Neuronal stem cell (in vitro differentiated cells): ENCODE data around the gene SPHK2.
A peak's percentile ranks its signal among the peaks of the same experiment; 100 is the strongest.

Experiments used
- DNase-seq: peaks from one replicate; pipeline ENCODE4 v3.0.0-alpha.2; 2013; ENCODE audit warnings: low spot score
- H2AFZ ChIP-seq: one replicate; pipeline ENCODE4 v1.6.1; 2013; ENCODE audit warnings: mild to moderate bottlenecking, low read length, inconsistent platforms
- H2AK5ac ChIP-seq: 2 replicates; pipeline ENCODE4 v1.6.1; 2013; ENCODE audit warnings: low read depth, mild to moderate bottlenecking, inconsistent platforms, low read length, moderate library complexity, mixed read lengths
- H2BK120ac ChIP-seq: 2 replicates; pipeline ENCODE4 v1.6.1; 2013; ENCODE audit warnings: low read depth, mild to moderate bottlenecking, inconsistent platforms, low read length, moderate library complexity, mixed read lengths
- H2BK12ac ChIP-seq: one replicate; pipeline ENCODE4 v1.6.1; 2013; ENCODE audit warnings: low read length, inconsistent platforms
- H2BK15ac ChIP-seq: 2 replicates; pipeline ENCODE4 v1.6.1; 2013; ENCODE audit warnings: mild to moderate bottlenecking, low read length, inconsistent platforms, mixed read lengths
- H2BK5ac ChIP-seq: one replicate; pipeline ENCODE4 v1.6.1; 2013; ENCODE audit warnings: inconsistent platforms, mild to moderate bottlenecking, low read length, moderate library complexity
- H3K14ac ChIP-seq: one replicate; pipeline ENCODE4 v1.6.1; 2013; ENCODE audit warnings: low read length, inconsistent platforms
- H3K18ac ChIP-seq: 2 replicates; pipeline ENCODE4 v1.6.1; 2013; ENCODE audit warnings: low read length, inconsistent platforms
- H3K23ac ChIP-seq: 2 replicates; pipeline ENCODE4 v1.6.1; 2013; ENCODE audit warnings: low read depth, mild to moderate bottlenecking, mixed read lengths, low read length, inconsistent platforms; ENCODE audit not compliant: poor library complexity
- H3K27ac ChIP-seq: replicated peaks from 3 replicates; pipeline ENCODE4 v1.5.1; 2013; ENCODE audit warnings: low read length, inconsistent platforms
- H3K27me3 ChIP-seq, 3 experiments: 2 replicates each; pipeline ENCODE4 v1.6.1; 2013; ENCODE audit warnings: low read length in 3 of 3, mild to moderate bottlenecking in 2 of 3, inconsistent platforms in 1 of 3, low read depth in 1 of 3, mixed read lengths in 1 of 3, moderate library complexity in 1 of 3; ENCODE audit not compliant: control insufficient read depth in 3 of 3, insufficient read depth in 3 of 3
- H3K36me3 ChIP-seq, 2 donors: replicated peaks in 1 of 2; 2 replicates each; pipeline ENCODE4 v1.6.1; 2013; ENCODE audit warnings: low read length in 2 of 2; ENCODE audit not compliant: control insufficient read depth in 2 of 2, insufficient read depth in 2 of 2
- H3K4ac ChIP-seq: 2 replicates; pipeline ENCODE4 v1.6.1; 2013; ENCODE audit warnings: inconsistent platforms, mild to moderate bottlenecking, low read length, moderate library complexity
- H3K4me1 ChIP-seq, 2 donors: 1 replicate in 1 of 2; 2 replicates in 1 of 2; pipeline ENCODE4 v1.6.1; 2013; ENCODE audit warnings: low read length in 2 of 2, low read depth in 1 of 2; ENCODE audit not compliant: control insufficient read depth in 2 of 2, insufficient read depth in 1 of 2
- H3K4me2 ChIP-seq: one replicate; pipeline ENCODE4 v1.6.1; 2013; ENCODE audit warnings: mild to moderate bottlenecking, low read length, inconsistent platforms; ENCODE audit not compliant: insufficient read depth, poor library complexity, severe bottlenecking
- H3K4me3 ChIP-seq, 2 donors: 2 replicates each; pipeline ENCODE4 v1.5.1; 2013; ENCODE audit warnings: low read length in 2 of 2, mild to moderate bottlenecking in 2 of 2, inconsistent platforms in 1 of 2, moderate library complexity in 1 of 2
- H3K79me1 ChIP-seq: one replicate; pipeline ENCODE4 v1.6.1; 2013; ENCODE audit warnings: low read depth, mild to moderate bottlenecking, inconsistent platforms, low read length, moderate library complexity
- H3K9ac ChIP-seq: one replicate; pipeline ENCODE4 v1.6.1; 2013; ENCODE audit warnings: mild to moderate bottlenecking, low read depth, low read length, inconsistent platforms; ENCODE audit not compliant: poor library complexity
- H3K9me3 ChIP-seq, 2 donors: replicated peaks in 1 of 2; 2 replicates each; pipeline versions ENCODE3 to v1.6.1; 2013; ENCODE audit warnings: low read length in 2 of 2, mild to moderate bottlenecking in 2 of 2, inconsistent platforms in 1 of 2, low read depth in 1 of 2, mixed read lengths in 1 of 2, moderate library complexity in 1 of 2; ENCODE audit not compliant: control insufficient read depth in 2 of 2, insufficient read depth in 1 of 2
- H4K8ac ChIP-seq: one replicate; pipeline ENCODE4 v1.6.1; 2013; ENCODE audit warnings: low read depth, mild to moderate bottlenecking, inconsistent platforms, low read length, moderate library complexity
- H4K91ac ChIP-seq: one replicate; pipeline ENCODE4 v1.6.1; 2013; ENCODE audit warnings: low read length, low read depth, mild to moderate bottlenecking, inconsistent platforms; ENCODE audit not compliant: poor library complexity
- WGBS, 2 donors: extraction: QIAGEN DNeasy Blood & Tissue Kit; methylation state at CpG; one replicate each; pipeline ENCODE4 v1.1.7; 2013; ENCODE audit warnings: missing lambda C conversion rate in 2 of 2, mixed read lengths in 1 of 2; ENCODE audit not compliant: insufficient read length in 2 of 2, insufficient replicate concordance in 1 of 2; ENCODE audit errors: extremely low coverage in 2 of 2; 5-methylcytosine and 5-hydroxymethylcytosine counted together

The SPHK2 gene

DNA sequence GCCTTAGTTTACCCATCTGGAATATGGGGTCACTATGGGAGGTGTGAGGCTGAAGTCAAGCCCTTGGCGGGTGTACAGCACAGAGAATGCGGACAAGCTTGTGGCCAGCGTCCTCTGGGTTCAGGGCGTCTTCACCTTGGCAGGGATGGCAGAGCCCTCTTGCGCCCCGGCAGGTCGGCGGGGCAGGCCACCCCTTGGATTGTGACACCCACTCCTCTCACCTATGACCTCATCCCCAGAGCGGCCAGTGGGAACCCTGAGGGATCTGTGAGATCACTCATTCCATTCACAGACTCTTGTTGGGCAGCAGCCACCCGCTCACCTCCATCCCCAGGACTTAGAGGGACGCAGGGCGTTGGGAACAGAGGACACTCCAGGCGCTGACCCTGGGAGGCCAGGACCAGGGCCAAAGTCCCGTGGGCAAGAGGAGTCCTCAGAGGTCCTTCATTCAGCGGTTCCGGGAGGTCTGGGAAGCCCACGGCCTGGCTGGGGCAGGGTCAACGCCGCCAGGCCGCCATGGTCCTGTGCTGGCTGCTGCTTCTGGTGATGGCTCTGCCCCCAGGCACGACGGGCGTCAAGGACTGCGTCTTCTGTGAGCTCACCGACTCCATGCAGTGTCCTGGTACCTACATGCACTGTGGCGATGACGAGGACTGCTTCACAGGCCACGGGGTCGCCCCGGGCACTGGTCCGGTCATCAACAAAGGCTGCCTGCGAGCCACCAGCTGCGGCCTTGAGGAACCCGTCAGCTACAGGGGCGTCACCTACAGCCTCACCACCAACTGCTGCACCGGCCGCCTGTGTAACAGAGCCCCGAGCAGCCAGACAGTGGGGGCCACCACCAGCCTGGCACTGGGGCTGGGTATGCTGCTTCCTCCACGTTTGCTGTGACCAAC, 12.6 kb upstream of the SPHK2 start, which contains the start of gene SPACA4:
Gene SPACA4, plus strand, starts transcription at position 280 of the 896 bp plus-strand sequence. Its CDS starts 237 bp downstream, at position 517.
- no peak for DNase-seq
- WGBS, 2 donors, result no CpG with 5 or more reads among the region's 39 CpGs
- peak within 1 kb of the TSS; percentile 20 for H2BK15ac ChIP-seq

GRCh38 chr19:48607359-48607755, 11.9 kb upstream of the SPHK2 start:
- H3K36me3 ChIP-seq, result no peaks in the 10 kb centered on the region
- no CpG with 5 or more reads among the region's 7 CpGs for WGBS, 2 donors
- peak overlapping the region; percentile 71 for H3K14ac ChIP-seq
- no peak overlapping the region for H4K91ac ChIP-seq
- no peak for DNase-seq
- H3K27ac ChIP-seq, result no peak overlapping the region
- no peaks in the 10 kb centered on the region for H3K4me1 ChIP-seq
- no peak overlapping the region for H3K4me3 ChIP-seq
- no peak overlapping the region for H3K4ac ChIP-seq
- H4K8ac ChIP-seq, result no peak overlapping the region
- no peak overlapping the region for H2BK120ac ChIP-seq
- H2BK15ac ChIP-seq, result no peak overlapping the region
- peak overlapping the region; percentile 47 for H2AK5ac ChIP-seq
- no peak overlapping the region for H3K9ac ChIP-seq
- no peaks in the 10 kb centered on the region for H3K27me3 ChIP-seq
- H3K9me3 ChIP-seq, result no peaks in the 10 kb centered on the region
- H3K4me2 ChIP-seq, result no peak overlapping the region
- H2AFZ ChIP-seq, result no peak overlapping the region
- H2BK12ac ChIP-seq, result no peak overlapping the region
- H3K23ac ChIP-seq, result no peak overlapping the region
- no peak overlapping the region for H2BK5ac ChIP-seq
- no peak overlapping the region for H3K18ac ChIP-seq
- H3K79me1 ChIP-seq, result no peaks in the 10 kb centered on the region

More for the DNA sequence above, 12.6 kb upstream of the SPHK2 start, which contains the start of gene SPACA4:
- no peak within 1 kb of the TSS for H2BK5ac ChIP-seq
- H3K9ac ChIP-seq, result peak within 1 kb of the TSS; percentile 61
- peak within 1 kb of the TSS; percentile 47 for H2AK5ac ChIP-seq
- H4K91ac ChIP-seq, result no peak within 1 kb of the TSS
- peak within 1 kb of the TSS; percentile 32 for H3K4ac ChIP-seq
- H3K79me1 ChIP-seq, result peaks cover 2% of the 10 kb centered on the region
- no peak within 1 kb of the TSS for H2BK12ac ChIP-seq
- peak within 1 kb of the TSS; percentile 29 for H3K23ac ChIP-seq
- H3K27me3 ChIP-seq, result no peaks in the 10 kb centered on the region
- no peaks in the 10 kb centered on the region for H3K36me3 ChIP-seq
- no peak within 1 kb of the TSS for H3K4me3 ChIP-seq
- no peak within 1 kb of the TSS for H2AFZ ChIP-seq
- H3K18ac ChIP-seq, result peak within 1 kb of the TSS; percentile 52
- no peaks in the 10 kb centered on the region for H3K9me3 ChIP-seq
- H3K14ac ChIP-seq, result peak within 1 kb of the TSS; percentile 71
- no peak within 1 kb of the TSS for H4K8ac ChIP-seq
- H3K27ac ChIP-seq, result no peak within 1 kb of the TSS
- no peak within 1 kb of the TSS for H3K4me2 ChIP-seq
- H3K4me1 ChIP-seq, result no peaks in the 10 kb centered on the region
- H2BK120ac ChIP-seq, result no peak within 1 kb of the TSS

DNA sequence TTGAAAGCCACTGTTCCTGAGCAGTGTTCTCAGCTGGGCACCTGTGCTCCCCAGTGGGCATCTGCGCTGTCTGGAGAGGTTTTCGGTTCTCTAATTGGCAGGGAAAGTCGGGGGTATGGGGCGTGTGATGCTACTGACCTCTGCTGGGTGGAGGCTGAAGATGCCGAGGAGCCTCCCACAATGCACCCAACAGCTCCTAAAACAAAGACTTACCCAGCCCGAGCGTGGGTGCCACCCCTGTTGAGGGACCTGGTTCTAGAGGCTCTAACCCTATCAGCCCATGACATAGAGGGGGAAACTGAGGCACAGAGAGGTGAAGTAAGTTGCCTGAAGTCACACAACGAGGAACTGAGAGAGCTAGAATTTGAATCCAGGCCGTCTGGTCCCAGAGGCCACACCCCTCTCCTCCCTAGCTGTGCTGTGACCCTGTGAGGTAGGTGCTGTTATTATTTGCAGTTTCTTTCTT, 10.5 kb upstream of the SPHK2 start:
- WGBS, 2 donors, result no CpG with 5 or more reads among the region's 9 CpGs
- no peak for DNase-seq
- H2AFZ ChIP-seq, result peak overlapping the region; percentile 64
- no peaks in the 10 kb centered on the region for H3K9me3 ChIP-seq
- H2BK120ac ChIP-seq, result no peak overlapping the region
- H3K27ac ChIP-seq, result no peak overlapping the region
- H2BK5ac ChIP-seq, result no peak overlapping the region
- no peaks in the 10 kb centered on the region for H3K27me3 ChIP-seq
- no peak overlapping the region for H3K9ac ChIP-seq
- no peaks in the 10 kb centered on the region for H3K36me3 ChIP-seq
- no peak overlapping the region for H3K4ac ChIP-seq
- H3K4me2 ChIP-seq, result no peak overlapping the region
- no peak overlapping the region for H2AK5ac ChIP-seq
- H3K4me3 ChIP-seq, result no peak overlapping the region
- H4K91ac ChIP-seq, result no peak overlapping the region
- H3K23ac ChIP-seq, result no peak overlapping the region
- no peak overlapping the region for H4K8ac ChIP-seq
- H3K79me1 ChIP-seq, result no peaks in the 10 kb centered on the region
- H3K4me1 ChIP-seq, result peaks cover 0 to 5% of the 10 kb centered on the region in 2 donors
- H2BK12ac ChIP-seq, result no peak overlapping the region
- H3K14ac ChIP-seq, result no peak overlapping the region
- H3K18ac ChIP-seq, result no peak overlapping the region
- no peak overlapping the region for H2BK15ac ChIP-seq

DNA sequence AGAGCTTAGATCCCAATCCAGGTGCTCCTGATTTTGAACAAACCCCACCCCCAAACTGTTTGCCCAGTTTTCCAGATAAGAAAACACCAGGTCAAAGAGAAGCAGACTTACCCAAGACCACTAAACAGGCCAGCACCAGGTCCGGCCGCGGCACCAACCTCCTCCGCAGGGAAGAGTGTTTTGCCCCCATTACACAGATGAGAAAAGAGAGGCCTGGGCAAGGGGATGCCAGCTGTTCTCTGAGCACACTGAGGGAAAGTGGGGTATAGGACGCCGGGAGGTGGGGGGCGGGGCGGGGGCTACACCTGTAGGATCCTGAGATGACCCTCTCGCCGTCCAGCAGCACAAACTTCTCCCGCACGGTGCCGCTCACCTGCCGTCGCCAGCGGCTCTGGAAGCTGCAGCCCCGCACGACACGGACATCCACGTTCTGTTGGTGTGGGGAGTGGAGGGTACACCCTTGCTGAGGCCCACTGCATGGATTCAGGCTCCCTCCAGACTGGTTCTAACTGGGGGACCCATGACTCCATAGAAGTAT, 9.7 kb upstream of the SPHK2 start:
- Histone ChIP-seq H2AK5ac (peak overlapping the region; percentile 81), H3K18ac (no peak overlapping the region), H2BK120ac (no peak overlapping the region), H3K36me3 (no peaks in the 10 kb centered on the region), H4K91ac (no peak overlapping the region), H3K9me3 (no peaks in the 10 kb centered on the region), H3K79me1 (no peaks in the 10 kb centered on the region), H3K4me2 (no peak overlapping the region), H4K8ac (no peak overlapping the region), H3K27ac (no peak overlapping the region), H3K9ac (peak overlapping the region; percentile 50), H2BK5ac (no peak overlapping the region), H3K27me3 (no peaks in the 10 kb centered on the region), H2BK15ac (peak overlapping the region; percentile 67), H3K4me1 (peaks cover 0 to 11% of the 10 kb centered on the region in 2 donors), H3K23ac (peak overlapping the region; percentile 65), H3K4me3 (peak overlapping the region in 1 of 2 donors; percentile 64), H3K4ac (no peak overlapping the region), H2AFZ (no peak overlapping the region), H3K14ac (no peak overlapping the region), H2BK12ac (peak overlapping the region; percentile 90)
- no peak for DNase-seq
- no CpG with 5 or more reads among the region's 20 CpGs for WGBS, 2 donors
